Breast epithelium (tissue), 4 donors: ENCODE measurements around the gene FNDC10. TPM values are rescaled to one million over a fixed set of nuclear protein-coding genes. Genes with fewer than 3 reads are reported as not detected.
A peak's percentile ranks its signal among the peaks of the same experiment; 100 is the strongest.

Source experiments
- DNase-seq, 2 donors: peaks; one replicate each; pipeline ENCODE4 v3.0.0-alpha.2; 2019; ENCODE audit warnings: low spot score in 2 of 2
- H3K27ac ChIP-seq, 2 donors: fragments of 200-600 bp; sonication (generic) in 1 of 2; one replicate each; pipeline ENCODE4 v1.5.1; 2016 to 2019; ENCODE audit warnings: mild to moderate bottlenecking in 1 of 2
- H3K27me3 ChIP-seq, 2 donors: fragments of 200-600 bp; sonication (generic) in 1 of 2; one replicate each; pipeline versions ENCODE4 v1.5.1 to v1.6.0; 2017 to 2019; ENCODE audit warnings: control low read depth in 1 of 2, mild to moderate bottlenecking in 1 of 2
- H3K36me3 ChIP-seq: fragments of 200-600 bp; one replicate; pipeline ENCODE4 v1.5.1; 2019
- H3K4me1 ChIP-seq, 2 donors: fragments of 200-600 bp; sonication (generic); one replicate each; pipeline ENCODE4 v1.5.1; 2016 to 2019; ENCODE audit warnings: control low read depth in 1 of 2
- H3K4me3 ChIP-seq, 3 donors: fragments of 200-600 bp; sonication (generic); 1 replicate in 2 of 3; 2 replicates in 1 of 3; pipeline ENCODE4 v1.5.1; 2016 to 2019; ENCODE audit warnings: mild to moderate bottlenecking in 3 of 3, moderate library complexity in 2 of 3
- H3K9me3 ChIP-seq, 2 donors: fragments of 200-600 bp; sonication (generic) in 1 of 2; one replicate each; pipeline ENCODE4 v1.5.1; 2016 to 2019; ENCODE audit warnings: control low read depth in 1 of 2
- CTCF ChIP-seq, 3 donors: fragments of 450-650 bp; IDR thresholded peaks; one replicate each; pipeline ENCODE4 v1.5.1; 2016 to 2017; ENCODE audit warnings: antibody characterized with exemption in 3 of 3, mild to moderate bottlenecking in 3 of 3, moderate library complexity in 3 of 3
- POLR2A ChIP-seq: fragments of 450-650 bp; IDR thresholded peaks from one replicate; pipeline ENCODE4 v1.6.1; 2016; ENCODE audit warnings: antibody characterized with exemption, mild to moderate bottlenecking, moderate library complexity
- POLR2AphosphoS5 ChIP-seq, 3 donors: sonication (generic); formaldehyde crosslinking; IDR thresholded peaks; one replicate each; pipeline ENCODE4 v1.6.1; 2017; ENCODE audit warnings: antibody characterized with exemption in 3 of 3
- intact Hi-C: fragments of 100-400 bp; cut with DNase I; formaldehyde crosslinking; loops from one replicate; pipeline ENCODE4 v1.15.1; 2023; ENCODE audit warnings: low total_unique reads
- total RNA-seq, 3 donors: library from RNA; depleted of rRNA; stranded (reverse); fragments of >200 nt; gene quantifications; one replicate each; pipeline ENCODE4 v1.1.0, GENCODE V29; 2016

The FNDC10 gene
- total RNA-seq, 3 donors from 2014 or later: 0.48 to 2.9 (median 0.98) TPM

- peaks cover 14 to 19% of the 10 kb centered on the region in 2 donors for H3K4me1 ChIP-seq
- no peaks in the 10 kb centered on the region for H3K9me3 ChIP-seq
- no peaks in the 10 kb centered on the region for H3K27me3 ChIP-seq
- no peak for DNase-seq
- peak overlapping the region; percentile 96 to 100 for H3K27ac ChIP-seq
- TF ChIP-seq POLR2A (no peak), CTCF (IDR thresholded peaks at IDR 0.05) (no peak), POLR2AphosphoS5 (IDR thresholded peaks at IDR 0.05) (no peak)
- intact Hi-C loops: no loop called here
- H3K36me3 ChIP-seq: no peaks in the 10 kb centered on the region
- peak overlapping the region; percentile 75 to 97 (median 96) for H3K4me3 ChIP-seq
These were observed 14.4 kb upstream of the FNDC10 start for GRCh38 chr1:1614204-1614953.

GRCh38 chr1:1613509-1614082 lies 13.7 kb upstream of the FNDC10 start:
- intact Hi-C loops: no loop called here
- Histone ChIP-seq H3K27ac (no peak overlapping the region), H3K9me3 (no peaks in the 10 kb centered on the region), H3K27me3 (no peaks in the 10 kb centered on the region), H3K4me1 (peaks cover 14 to 19% of the 10 kb centered on the region in 2 donors), H3K36me3 (no peaks in the 10 kb centered on the region), H3K4me3 (peak overlapping the region in 2 of 3 donors; percentile 75 to 96)
- no peak for DNase-seq
- TF ChIP-seq CTCF (IDR thresholded peaks at IDR 0.05) (no peak), POLR2AphosphoS5 (IDR thresholded peaks at IDR 0.05) (no peak), POLR2A (no peak)

GRCh38 chr1:1612104-1612400 lies 12.1 kb upstream of the FNDC10 start:
- H3K4me1 ChIP-seq: peaks cover 13 to 15% of the 10 kb centered on the region in 2 donors
- TF ChIP-seq CTCF (IDR thresholded peaks at IDR 0.05) (no peak), POLR2A (no peak), POLR2AphosphoS5 (IDR thresholded peaks at IDR 0.05) (no peak)
- H3K27ac ChIP-seq: peak overlapping the region in 1 of 2 donors; percentile 62

GRCh38 chr1:1610796-1611195 lies 10.9 kb upstream of the FNDC10 start:
- H3K4me3 ChIP-seq: peak overlapping the region in 1 of 3 donors; percentile 19
- H3K27ac ChIP-seq: peak overlapping the region; percentile 21 to 68
- H3K4me1 ChIP-seq: peaks cover 7 to 8% of the 10 kb centered on the region in 2 donors
- intact Hi-C loops: no loop called here
- DNase-seq: no peak
- no peaks in the 10 kb centered on the region for H3K27me3 ChIP-seq
- H3K9me3 ChIP-seq: no peaks in the 10 kb centered on the region
- TF ChIP-seq CTCF (IDR thresholded peaks at IDR 0.05) (no peak), POLR2AphosphoS5 (IDR thresholded peaks at IDR 0.05) (no peak), POLR2A (no peak)
- H3K36me3 ChIP-seq: no peaks in the 10 kb centered on the region

More at GRCh38 chr1:1612104-1612400, 12.1 kb upstream of the FNDC10 start:
- DNase-seq: no peak
- Histone ChIP-seq H3K4me3 (no peak overlapping the region), H3K9me3 (no peaks in the 10 kb centered on the region), H3K36me3 (no peaks in the 10 kb centered on the region), H3K27me3 (no peaks in the 10 kb centered on the region)
- intact Hi-C loops: no loop called here

- Histone ChIP-seq H3K36me3 (no peaks in the 10 kb centered on the region), H3K9me3 (no peaks in the 10 kb centered on the region), H3K4me1 (peaks cover 7 to 8% of the 10 kb centered on the region in 2 donors), H3K27me3 (no peaks in the 10 kb centered on the region), H3K27ac (peak overlapping the region; percentile 21 to 68), H3K4me3 (no peak overlapping the region)
- intact Hi-C loops: no loop called here
- TF ChIP-seq POLR2A (no peak), CTCF (IDR thresholded peaks at IDR 0.05) (no peak), POLR2AphosphoS5 (IDR thresholded peaks at IDR 0.05) (no peak)
- DNase-seq: no peak
These were observed 10.0 kb upstream of the FNDC10 start for GRCh38 chr1:1609822-1610485.
